HepG2 (cell line): ENCODE data around the gene SLC25A47. TPM values are rescaled to one million over a fixed set of nuclear protein-coding genes. Genes with fewer than 3 reads are reported as not detected.
A peak's percentile ranks its signal among the peaks of the same experiment; 100 is the strongest.

Experiments
- EED ChIP-seq: sonication (generic); formaldehyde crosslinking; IDR thresholded peaks from 2 replicates; pipeline ENCODE4 v1.5.0; 2020; ENCODE audit warnings: mild to moderate bottlenecking, missing genetic modification reagents
- FOXO1 ChIP-seq: sonication (generic); formaldehyde crosslinking; IDR thresholded peaks from 2 replicates; pipeline ENCODE4 v1.4.0; 2020; ENCODE audit warnings: missing genetic modification reagents
- HBP1 ChIP-seq: IDR thresholded peaks from 2 replicates; pipeline ENCODE4 v1.6.1; 2016; ENCODE audit warnings: low read depth, control low read depth
- KIAA2018 ChIP-seq: sonication (generic); formaldehyde crosslinking; IDR thresholded peaks from 2 replicates; pipeline ENCODE4 v1.5.0; 2020; ENCODE audit warnings: mild to moderate bottlenecking, missing genetic modification reagents, borderline replicate concordance
- YEATS4 ChIP-seq: sonication (generic); formaldehyde crosslinking; IDR thresholded peaks from 2 replicates; pipeline ENCODE4 v1.4.0; 2020; ENCODE audit warnings: missing genetic modification reagents, borderline replicate concordance
- ZMYM2 ChIP-seq: sonication (generic); formaldehyde crosslinking; IDR thresholded peaks from 2 replicates; pipeline ENCODE4 v1.8.0; 2022; ENCODE audit warnings: mild to moderate bottlenecking, missing genetic modification reagents
- ZNF17 ChIP-seq: sonication (generic); formaldehyde crosslinking; IDR thresholded peaks from 2 replicates; pipeline ENCODE4 v1.5.0; 2020; ENCODE audit warnings: mild to moderate bottlenecking, missing genetic modification reagents
- ZNF577 ChIP-seq: sonication (generic); formaldehyde crosslinking; IDR thresholded peaks from 2 replicates; pipeline ENCODE4 v1.4.0; 2020; ENCODE audit warnings: mild to moderate bottlenecking, low read depth, missing genetic modification reagents, borderline replicate concordance
- ZNF790 ChIP-seq: sonication (generic); formaldehyde crosslinking; IDR thresholded peaks from 2 replicates; pipeline ENCODE4 v1.8.0; 2022; ENCODE audit warnings: missing genetic modification reagents, mild to moderate bottlenecking, borderline replicate concordance
- polyA plus RNA-seq, 8 experiments: library from polyadenylated mRNA; depleted of rRNA in 3 of 8; stranded (reverse) in 7 of 8; unstranded in 1 of 8; fragments of >200 nt; fragmentation: Illumina TruSeq in 4 of 8; extraction: Trizol in 4 of 8; gene quantifications; 2 replicates each; pipeline versions ENCODE4 v1.2.1 to v1.2.3, GENCODE V29; 2011 to 2016; ENCODE audit warnings: low read depth in 4 of 8, missing spikeins in 1 of 8, mixed read lengths in 1 of 8; ENCODE audit not compliant: insufficient read depth in 1 of 8
- total RNA-seq, 5 experiments: library from RNA; depleted of rRNA; stranded (reverse); fragments of >200 nt; fragmentation: Illumina TruSeq; extraction: Trizol; gene quantifications; 2 replicates each; pipeline ENCODE4 v1.2.3, GENCODE V29; 2016; ENCODE audit warnings: low read depth in 1 of 5

The SLC25A47 gene
- total and polyA plus RNA-seq, 2 of the 13 experiments (the other 11 are each of a cell fraction or from before 2014, with no cell fraction given) = 1.0 to 1.7 TPM

- TF ChIP-seq KIAA2018 (CRISPR knock-in tag) (no peak), HBP1 (CRISPR knock-in tag) (peak; percentile 14; the same call in 1 of the 2 replicates), ZNF790 (peak; percentile 40; the same call in 1 of the 2 replicates), ZNF577 (CRISPR knock-in tag) (no peak), FOXO1 (no peak), ZMYM2 (CRISPR knock-in tag) (0 out of 2 replicates have a peak, but pooled peaks have one; percentile 19), ZNF17 (CRISPR knock-in tag) (no peak), YEATS4 (CRISPR knock-in tag) (peak; percentile 68; the same call in 1 of the 2 replicates), EED (CRISPR knock-in tag) (no peak)
These were observed 16.8 kb upstream of the SLC25A47 start, which contains the start of gene SLC25A29 (continued) for GRCh38 chr14:100306101-100306997.
